HCT116 (cell line): Measurements from ENCODE around the gene CXXC5. TPM values are rescaled to one million over a fixed set of nuclear protein-coding genes. Genes with fewer than 3 reads are reported as not detected.

ENCODE experiments used
- ATAC-seq: fragments of 200-7000 bp; cut with Tn5 transposase; 2 replicates; pipeline ENCODE4 v1.9.1; 2020; ENCODE audit warnings: mild to moderate bottlenecking, moderate library complexity
- BruUV-seq: library from RNA; stranded (reverse); fragments of 400-500 nt; replicated peaks from 2 replicates; lab custom pipeline; 2021; lab: Mats Ljungman, UMichigan
- CTCF ChIA-PET: fragments of 300-600 bp; sonication (Branson Sonifier 250); formaldehyde crosslinking; loops from one replicate; lab custom pipeline; 2021; ENCODE audit warnings: antibody characterized with exemption; lab: Charles Lee
- POLR2A ChIA-PET: fragments of 300-600, 350-600 bp; sonication (Branson Sonifier 250); formaldehyde crosslinking; loops from one replicate; lab custom pipeline; 2021; ENCODE audit warnings: antibody characterized with exemption; lab: Charles Lee
- RAD21 ChIA-PET, 2 experiments: fragments of 300-600 bp; sonication (Branson Sonifier 250); formaldehyde crosslinking; loops; one replicate each; lab custom pipeline; 2023; ENCODE audit warnings: low total read pairs in 2 of 2; ENCODE audit not compliant: uncharacterized antibody in 2 of 2, unreplicated experiment in 2 of 2, low non-redundant PET in 1 of 2; lab: Charles Lee
- DNase-seq: peaks from one replicate; pipeline ENCODE4 v3.0.0-alpha.2; 2010; ENCODE audit warnings: low read depth, low spot score
- H2AFZ ChIP-seq: fragments of 200-600 bp; shearing (Covaris generic), sonication (generic); 2 replicates; pipeline ENCODE4 v1.6.1; 2017; ENCODE audit warnings: low read depth, mixed run types, mixed read lengths, antibody characterized with exemption, low read length; ENCODE audit not compliant: poor library complexity, severe bottlenecking
- H3K27ac ChIP-seq: 2 replicates; pipeline ENCODE4 v1.5.1; 2012; ENCODE audit warnings: low read depth, low read length
- H3K27me3 ChIP-seq: fragments of 200-600 bp; sonication (generic); 2 replicates; pipeline ENCODE4 v1.6.1; 2016; ENCODE audit warnings: mixed run types, low read length, mixed read lengths; ENCODE audit not compliant: insufficient read depth
- H3K36me3 ChIP-seq, 2 experiments: fragments of 200-500 bp in 1 of 2; fragments of 200-600 bp in 1 of 2; sonication (Bioruptor generic) in 1 of 2; sonication (generic) in 1 of 2; 2 replicates each; pipeline versions ENCODE4 v1.5.1 to v1.6.1; 2014 to 2016; ENCODE audit warnings: low read length in 2 of 2, inconsistent platforms in 1 of 2, mixed read lengths in 1 of 2, mixed run types in 1 of 2; ENCODE audit not compliant: insufficient read depth in 2 of 2, control insufficient read depth in 1 of 2
- H3K4me1 ChIP-seq, 2 experiments: fragments of 200-600 bp in 1 of 2; sonication (generic) in 1 of 2; 2 replicates each; pipeline versions ENCODE4 v1.5.1 to v1.6.1; 2012 to 2017; ENCODE audit warnings: low read length in 2 of 2, inconsistent platforms in 1 of 2, mild to moderate bottlenecking in 1 of 2, mixed read lengths in 1 of 2, mixed run types in 1 of 2, moderate library complexity in 1 of 2; ENCODE audit not compliant: insufficient read depth in 2 of 2, control insufficient read depth in 1 of 2
- H3K4me2 ChIP-seq: fragments of 200-600 bp; sonication (generic); 2 replicates; pipeline ENCODE4 v1.6.1; 2017; ENCODE audit warnings: mixed run types, low read length, mixed read lengths
- H3K4me3 ChIP-seq, 2 experiments: fragments of 200-600 bp in 1 of 2; sonication (generic) in 1 of 2; replicated peaks in 1 of 2; 2 replicates each; pipeline ENCODE4 v1.5.1; 2011 to 2016; ENCODE audit warnings: low read length in 2 of 2, control low read depth in 1 of 2, low read depth in 1 of 2, mild to moderate bottlenecking in 1 of 2, mixed read lengths in 1 of 2, mixed run types in 1 of 2
- H3K79me2 ChIP-seq: fragments of 200-600 bp; sonication (generic); 2 replicates; pipeline ENCODE4 v1.6.1; 2017; ENCODE audit warnings: mild to moderate bottlenecking, mixed run types, low read length, moderate library complexity, mixed read lengths; ENCODE audit not compliant: insufficient read depth
- H3K9ac ChIP-seq: fragments of 200-600 bp; sonication (generic); 2 replicates; pipeline ENCODE4 v1.6.1; 2016; ENCODE audit warnings: low read length, mixed read lengths
- H3K9me2 ChIP-seq: fragments of 200-600 bp; sonication (generic), shearing (Covaris generic); 2 replicates; pipeline ENCODE4 v1.6.1; 2017; ENCODE audit warnings: mixed run types, mild to moderate bottlenecking, moderate library complexity; ENCODE audit not compliant: insufficient read depth
- H3K9me3 ChIP-seq, 2 experiments: fragments of 200-500 bp in 1 of 2; fragments of 200-600 bp in 1 of 2; sonication (Bioruptor generic) in 1 of 2; sonication (generic) in 1 of 2; 2 replicates each; pipeline ENCODE4 v1.6.1; 2014 to 2017; ENCODE audit warnings: low read length in 2 of 2, mixed read lengths in 2 of 2, inconsistent platforms in 1 of 2, low read depth in 1 of 2, mild to moderate bottlenecking in 1 of 2, mixed run types in 1 of 2, moderate library complexity in 1 of 2; ENCODE audit not compliant: control insufficient read depth in 1 of 2, insufficient read depth in 1 of 2
- H4K20me1 ChIP-seq: fragments of 200-600 bp; sonication (generic), shearing (Covaris generic); 2 replicates; pipeline ENCODE4 v1.6.1; 2017; ENCODE audit warnings: mixed run types, mild to moderate bottlenecking, moderate library complexity; ENCODE audit not compliant: insufficient read depth
- ATF3 ChIP-seq: IDR thresholded peaks from 2 replicates; pipeline ENCODE4 v1.6.1; 2012
- CBX3 ChIP-seq: IDR thresholded peaks from 2 replicates; pipeline ENCODE4 v1.6.1; 2012; ENCODE audit warnings: low read depth
- CEBPB ChIP-seq: IDR thresholded peaks from 2 replicates; pipeline ENCODE4 v1.6.1; 2012; ENCODE audit warnings: low read depth
- ELF1 ChIP-seq: IDR thresholded peaks from 2 replicates; pipeline ENCODE4 v1.6.1; 2012; ENCODE audit warnings: low read depth, borderline replicate concordance
- EZH2 ChIP-seq: fragments of 200-600 bp; sonication (generic); IDR thresholded peaks from 2 replicates; pipeline ENCODE4 v1.6.1; 2017; ENCODE audit warnings: antibody characterized with exemption, mixed run types
- FOSL1 ChIP-seq: IDR thresholded peaks from 2 replicates; pipeline ENCODE4 v1.6.1; 2012; ENCODE audit warnings: low read depth
- POLR2A ChIP-seq: IDR thresholded peaks from 2 replicates; pipeline ENCODE4 v1.7.0; 2011; ENCODE audit warnings: borderline replicate concordance; ENCODE audit not compliant: insufficient read depth, insufficient read length; ENCODE audit errors: extremely low read depth
- SIN3A ChIP-seq: IDR thresholded peaks from 2 replicates; pipeline ENCODE4 v1.6.1; 2012; ENCODE audit warnings: low read depth
- SP1 ChIP-seq: IDR thresholded peaks from 2 replicates; pipeline ENCODE4 v1.6.1; 2012; ENCODE audit warnings: low read depth
- TCF7L2 ChIP-seq: IDR thresholded peaks from 2 replicates; pipeline ENCODE4 v1.7.0; 2011; ENCODE audit warnings: borderline replicate concordance, inconsistent platforms; ENCODE audit not compliant: insufficient read depth, insufficient read length; ENCODE audit errors: extremely low read depth
- YY1 ChIP-seq: IDR thresholded peaks from 2 replicates; pipeline ENCODE4 v1.6.1; 2011; ENCODE audit warnings: low read length, low read depth, moderate library complexity, mild to moderate bottlenecking; ENCODE audit not compliant: insufficient replicate concordance; ENCODE audit errors: extremely low read depth
- ZBTB33 ChIP-seq: IDR thresholded peaks from 2 replicates; pipeline ENCODE4 v1.6.1; 2011; ENCODE audit warnings: mild to moderate bottlenecking, low read length, moderate library complexity; ENCODE audit not compliant: insufficient replicate concordance; ENCODE audit errors: extremely low read depth
- ZNF274 ChIP-seq: fragments of 200-500 bp; sonication (Bioruptor generic); IDR thresholded peaks from 2 replicates; pipeline ENCODE4 v1.6.1; 2014; ENCODE audit warnings: mild to moderate bottlenecking, low read depth, low read length, inconsistent platforms
- intact Hi-C: fragments of 100-400 bp; cut with micrococcal nuclease; formaldehyde crosslinking; loops from 2 replicates; pipeline ENCODE4 v1.10.0; 2022
- total RNA-seq: library from RNA; stranded (reverse); gene quantifications from one replicate; pipeline ENCODE4 v1.2.1, GENCODE V29; 2021; ENCODE audit not compliant: unreplicated experiment

CXXC5 gene
- total RNA-seq, 1 experiment from 2014 or later = 43.1 TPM

- Histone ChIP-seq H3K9me2 (no peaks in the 10 kb centered on the region), H3K9me3 (no peaks in the 10 kb centered on the region), H2AFZ (no peak overlapping the region), H3K4me1 (peaks cover 40 to 63% of the 10 kb centered on the region in 2 experiments), H3K4me2 (no peak overlapping the region), H3K27ac (no peak overlapping the region), H3K4me3 (no peak overlapping the region), H3K27me3 (no peaks in the 10 kb centered on the region), H4K20me1 (no peaks in the 10 kb centered on the region), H3K9ac (no peak overlapping the region), H3K36me3 (no peaks in the 10 kb centered on the region), H3K79me2 (peaks cover 20% of the 10 kb centered on the region)
- BruUV-seq = no TSS peak
- ChIA-PET CTCF (interaction anchor here (1.2 kb wide), 1 partner anchor 10 kb away, joined by 3 read pairs; no protein-coding TSS in a partner anchor), RAD21 (no interaction called here), POLR2A (no interaction called here)
- intact Hi-C loops = no loop called here
- DNase-seq (no peak), ATAC-seq (no peak)
- no peak for TF ChIP-seq FOSL1
- TF ChIP-seq SIN3A = no peak
- no peak for TF ChIP-seq CBX3
- TF ChIP-seq POLR2A = no peak
- no peak for TF ChIP-seq ATF3
- TF ChIP-seq YY1 = no peak
- TF ChIP-seq ZBTB33 = no peak
- no peak for TF ChIP-seq ZNF274
- no peak for TF ChIP-seq ELF1
- TF ChIP-seq CEBPB = no peak
- TF ChIP-seq SP1 = no peak
- no peak for TF ChIP-seq EZH2
- no peak for TF ChIP-seq TCF7L2
Observed at GRCh38 chr5:139645430-139645871, 2.7 kb upstream of the CXXC5 start.
